ENCODE results near the gene COL4A1.

DNA sequence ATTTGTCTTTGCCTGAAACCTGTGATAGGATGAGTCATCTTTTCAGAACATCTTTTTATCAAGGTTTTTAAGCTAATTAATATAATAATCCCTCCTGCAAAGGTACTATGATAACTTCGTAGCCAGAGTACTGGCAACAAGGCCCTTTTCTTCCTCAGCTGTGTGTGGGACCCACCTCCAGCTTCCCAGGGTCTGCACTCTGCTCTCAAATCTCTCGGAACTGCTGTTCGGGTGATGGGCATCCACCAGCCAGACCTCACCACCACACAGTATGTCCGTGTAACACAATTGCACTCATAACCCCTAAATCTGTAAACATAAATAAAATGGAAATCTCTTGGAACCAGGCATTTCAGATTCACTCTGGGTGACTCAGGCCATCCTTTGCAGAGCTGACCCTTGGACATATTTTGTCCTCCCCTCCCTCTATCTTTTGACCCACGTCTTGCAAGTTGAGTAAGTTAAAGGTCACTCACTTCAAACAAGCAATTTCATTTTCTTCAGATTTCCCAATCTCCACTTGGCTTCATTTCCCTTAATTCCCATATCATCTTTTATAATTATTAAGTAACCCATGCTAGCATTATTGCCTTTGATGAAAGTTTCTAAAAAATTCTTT is 29.5 kb downstream of the COL4A1 start:
- TF ChIP-seq, protein P1, sequence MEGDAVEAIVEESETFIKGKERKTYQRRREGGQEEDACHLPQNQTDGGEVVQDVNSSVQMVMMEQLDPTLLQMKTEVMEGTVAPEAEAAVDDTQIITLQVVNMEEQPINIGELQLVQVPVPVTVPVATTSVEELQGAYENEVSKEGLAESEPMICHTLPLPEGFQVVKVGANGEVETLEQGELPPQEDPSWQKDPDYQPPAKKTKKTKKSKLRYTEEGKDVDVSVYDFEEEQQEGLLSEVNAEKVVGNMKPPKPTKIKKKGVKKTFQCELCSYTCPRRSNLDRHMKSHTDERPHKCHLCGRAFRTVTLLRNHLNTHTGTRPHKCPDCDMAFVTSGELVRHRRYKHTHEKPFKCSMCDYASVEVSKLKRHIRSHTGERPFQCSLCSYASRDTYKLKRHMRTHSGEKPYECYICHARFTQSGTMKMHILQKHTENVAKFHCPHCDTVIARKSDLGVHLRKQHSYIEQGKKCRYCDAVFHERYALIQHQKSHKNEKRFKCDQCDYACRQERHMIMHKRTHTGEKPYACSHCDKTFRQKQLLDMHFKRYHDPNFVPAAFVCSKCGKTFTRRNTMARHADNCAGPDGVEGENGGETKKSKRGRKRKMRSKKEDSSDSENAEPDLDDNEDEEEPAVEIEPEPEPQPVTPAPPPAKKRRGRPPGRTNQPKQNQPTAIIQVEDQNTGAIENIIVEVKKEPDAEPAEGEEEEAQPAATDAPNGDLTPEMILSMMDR (IDR thresholded peaks at IDR 0.05; ENCODE audit: insufficient read depth, low read depth, low read length) = no peak
- TF ChIP-seq EZH2 (IDR thresholded peaks at IDR 0.05; ENCODE audit: insufficient read depth, low read length) = no peak
